Measurements from ENCODE around the gene PTPRN2. TPM values are rescaled to one million over a fixed set of nuclear protein-coding genes. Genes with fewer than 3 reads are reported as not detected.
A peak's percentile ranks its signal among the peaks of the same experiment; 100 is the strongest.
"Not testable (repeated sequence)": the region's sequence is repeated elsewhere in the genome, so short reads cannot be mapped to it uniquely, and the experiment has no call there.

Gene PTPRN2
- total and polyA plus RNA-seq, 3 experiments from 2014 or later: 0.33 to 1.2 (median 0.42) TPM

DNA sequence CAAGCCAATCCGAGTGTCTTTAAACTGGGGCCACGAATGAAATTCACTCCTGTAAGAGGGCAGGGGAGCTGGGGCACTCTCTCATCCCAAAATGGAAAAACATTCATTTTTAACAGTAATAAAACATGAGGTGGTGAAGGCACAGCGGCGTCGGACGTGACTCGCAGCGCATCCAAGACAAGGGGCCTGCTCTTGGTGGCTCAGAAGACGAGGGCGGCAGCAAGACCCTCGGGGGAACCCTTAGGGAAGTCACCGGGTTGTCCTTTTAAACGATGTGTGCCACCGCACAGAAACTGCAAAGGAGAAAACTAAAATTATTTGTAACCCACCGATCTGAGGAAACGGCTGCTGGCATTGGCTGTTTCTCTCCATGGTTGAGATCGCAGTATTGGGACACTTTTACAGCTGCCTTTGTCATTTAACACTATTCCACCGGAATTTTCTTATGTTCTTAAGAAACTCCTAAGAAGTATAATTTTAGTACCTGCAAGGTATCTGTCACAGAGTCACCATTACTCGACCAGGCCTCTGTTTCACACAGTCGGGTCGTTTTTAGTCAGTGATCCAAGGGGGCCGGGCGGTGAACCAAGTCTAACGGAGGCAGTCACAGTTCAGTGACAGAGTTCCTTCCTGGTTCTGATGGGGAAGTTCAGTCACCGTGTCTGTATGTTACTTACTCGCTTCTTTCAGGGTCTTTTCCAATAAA is 159.3 kb downstream of the PTPRN2 start:
- no peaks in the 10 kb centered on the region for H3K4me1 ChIP-seq (ENCODE audit: insufficient read depth, low read length)
- H3K9me3 ChIP-seq (ENCODE audit: low read length): no peaks in the 10 kb centered on the region
- no peaks in the 10 kb centered on the region for H3K27me3 ChIP-seq (ENCODE audit: insufficient read depth, low read length, poor library complexity, severe bottlenecking)
- H3K4me3 ChIP-seq (ENCODE audit: low read length): no peak overlapping the region
- Mint-ChIP-seq H3K4me3 (no peak overlapping the region), H3K4me1 (peaks cover 0 to 6% (median 0%) of the 10 kb centered on the region in 3 donors), H3K9me3 (no peaks in the 10 kb centered on the region), H3K27ac (peak overlapping the region in 1 of 8 donors; percentile 58), H3K36me3 (no peaks in the 10 kb centered on the region), H3K27me3 (peaks cover 2 to 11% of the 10 kb centered on the region in 2 donors)
- POLR2A ChIA-PET: interaction anchor here (0.6 kb wide), 1 partner anchor 9 kb away, joined by 3 read pairs; no protein-coding TSS in a partner anchor
- no peaks in the 10 kb centered on the region for H3K36me3 ChIP-seq (ENCODE audit: insufficient read depth, low read length)
- no peak for DNase-seq
- H3K27ac ChIP-seq (ENCODE audit: low read depth, low read length): no peak overlapping the region
- CTCF ChIA-PET: no interaction called here

GRCh38 chr7:158425676-158426075 is 161.9 kb downstream of the PTPRN2 start:
- CTCF ChIA-PET; POLR2A ChIA-PET; H3K9me3 ChIP-seq (ENCODE audit: low read length); H3K4me3 ChIP-seq (ENCODE audit: low read length); H3K27me3 ChIP-seq (ENCODE audit: insufficient read depth, low read length, poor library complexity, severe bottlenecking); H3K27ac Mint-ChIP-seq; H3K9me3 Mint-ChIP-seq; H3K4me1 ChIP-seq (ENCODE audit: insufficient read depth, low read length); H3K36me3 ChIP-seq (ENCODE audit: insufficient read depth, low read length); H3K4me1 Mint-ChIP-seq; H3K27ac ChIP-seq (ENCODE audit: low read depth, low read length); H3K27me3 Mint-ChIP-seq; DNase-seq; H3K36me3 Mint-ChIP-seq; H3K4me3 Mint-ChIP-seq: not testable (repeated sequence)

DNA sequence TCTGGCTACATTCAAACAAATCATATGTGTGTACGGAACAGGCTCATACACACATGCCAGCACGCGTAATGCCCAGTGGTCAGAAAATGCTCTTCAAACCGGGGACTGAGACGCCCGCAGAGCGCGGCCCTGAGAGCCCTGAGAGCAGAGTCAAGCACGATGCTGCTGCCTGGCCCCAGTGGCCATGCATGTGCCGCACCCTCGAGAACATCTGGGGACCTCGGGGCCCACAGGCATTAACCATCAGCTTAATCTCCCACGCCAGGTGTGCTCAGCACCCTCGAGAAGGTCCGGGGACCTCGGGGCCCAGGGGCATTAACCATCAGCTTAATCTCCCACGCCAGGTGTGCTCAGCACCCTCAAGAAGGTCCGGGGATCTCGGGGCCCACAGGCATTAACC is 163.1 kb downstream of the PTPRN2 start:
- Histone ChIP-seq H3K4me1 (ENCODE audit: insufficient read depth, low read length) (no peaks in the 10 kb centered on the region), H3K9me3 (ENCODE audit: low read length) (no peaks in the 10 kb centered on the region), H3K36me3 (ENCODE audit: insufficient read depth, low read length) (no peaks in the 10 kb centered on the region), H3K4me3 (ENCODE audit: low read length) (no peak overlapping the region), H3K27ac (ENCODE audit: low read depth, low read length) (no peak overlapping the region), H3K27me3 (ENCODE audit: insufficient read depth, low read length, poor library complexity, severe bottlenecking) (no peaks in the 10 kb centered on the region)
- no peak for DNase-seq
- ChIA-PET POLR2A (no interaction called here), CTCF (no interaction called here)
- Mint-ChIP-seq H3K4me1 (no peaks in the 10 kb centered on the region), H3K4me3 (no peak overlapping the region), H3K27me3 (peaks cover 0 to 3% of the 10 kb centered on the region in 2 donors), H3K27ac (no peak overlapping the region), H3K36me3 (no peaks in the 10 kb centered on the region), H3K9me3 (no peaks in the 10 kb centered on the region)

DNA sequence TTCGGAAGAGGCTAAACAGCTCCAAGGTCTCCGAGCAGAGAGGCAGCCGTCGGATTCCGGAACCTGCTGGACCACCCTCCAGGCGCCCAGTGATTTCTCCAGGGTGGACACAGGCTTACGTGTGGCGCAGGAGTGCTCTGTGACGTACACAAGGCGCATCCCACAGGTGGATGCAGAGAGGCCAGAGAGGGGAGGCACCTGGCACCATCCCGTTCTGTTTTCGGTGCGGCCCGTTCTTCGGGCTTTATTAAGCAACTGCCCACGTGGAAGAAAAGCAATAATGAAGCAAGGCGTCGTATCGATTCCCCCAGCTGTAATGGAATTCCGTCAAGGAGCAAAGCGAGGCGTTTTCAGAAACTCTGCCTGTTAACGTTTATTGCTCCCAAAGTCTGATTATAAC is 163.6 kb downstream of the PTPRN2 start:
- no peak for DNase-seq

GRCh38 chr7:158422887-158423560 is 164.6 kb downstream of the PTPRN2 start:
- no peaks in the 10 kb centered on the region for H3K36me3 ChIP-seq (ENCODE audit: insufficient read depth, low read length)
- Mint-ChIP-seq H3K4me3 (no peak overlapping the region), H3K4me1 (no peaks in the 10 kb centered on the region), H3K27me3 (peaks cover 0 to 3% of the 10 kb centered on the region in 2 donors), H3K27ac (no peak overlapping the region), H3K36me3 (no peaks in the 10 kb centered on the region), H3K9me3 (no peaks in the 10 kb centered on the region)
- H3K27me3 ChIP-seq (ENCODE audit: insufficient read depth, low read length, poor library complexity, severe bottlenecking): no peaks in the 10 kb centered on the region
- no peaks in the 10 kb centered on the region for H3K4me1 ChIP-seq (ENCODE audit: insufficient read depth, low read length)
- H3K27ac ChIP-seq (ENCODE audit: low read depth, low read length): no peak overlapping the region
- no peak for DNase-seq
- no peaks in the 10 kb centered on the region for H3K9me3 ChIP-seq (ENCODE audit: low read length)
- CTCF ChIA-PET: no interaction called here
- no peak overlapping the region for H3K4me3 ChIP-seq (ENCODE audit: low read length)
- POLR2A ChIA-PET: no interaction called here

More for the DNA sequence above, 163.6 kb downstream of the PTPRN2 start:
- H3K27me3 ChIP-seq (ENCODE audit: insufficient read depth, low read length, poor library complexity, severe bottlenecking): no peaks in the 10 kb centered on the region
- H3K4me3 ChIP-seq (ENCODE audit: low read length): no peak overlapping the region
- Mint-ChIP-seq H3K9me3 (no peaks in the 10 kb centered on the region), H3K4me3 (no peak overlapping the region), H3K27me3 (peaks cover 0 to 3% of the 10 kb centered on the region in 2 donors), H3K4me1 (no peaks in the 10 kb centered on the region), H3K27ac (no peak overlapping the region), H3K36me3 (no peaks in the 10 kb centered on the region)
- POLR2A ChIA-PET: no interaction called here
- no peaks in the 10 kb centered on the region for H3K4me1 ChIP-seq (ENCODE audit: insufficient read depth, low read length)
- H3K27ac ChIP-seq (ENCODE audit: low read depth, low read length): no peak overlapping the region
- CTCF ChIA-PET: no interaction called here
- H3K9me3 ChIP-seq (ENCODE audit: low read length): no peaks in the 10 kb centered on the region
- no peaks in the 10 kb centered on the region for H3K36me3 ChIP-seq (ENCODE audit: insufficient read depth, low read length)

GRCh38 chr7:158422196-158422886 is 165.3 kb downstream of the PTPRN2 start:
- no peaks in the 10 kb centered on the region for H3K4me1 ChIP-seq (ENCODE audit: insufficient read depth, low read length)
- Mint-ChIP-seq H3K27me3 (peaks cover 0 to 3% of the 10 kb centered on the region in 2 donors), H3K4me1 (no peaks in the 10 kb centered on the region), H3K27ac (no peak overlapping the region), H3K9me3 (no peaks in the 10 kb centered on the region), H3K4me3 (no peak overlapping the region), H3K36me3 (no peaks in the 10 kb centered on the region)
- no peak overlapping the region for H3K4me3 ChIP-seq (ENCODE audit: low read length)
- no peak for DNase-seq
- H3K27me3 ChIP-seq (ENCODE audit: insufficient read depth, low read length, poor library complexity, severe bottlenecking): no peaks in the 10 kb centered on the region
- H3K27ac ChIP-seq (ENCODE audit: low read depth, low read length): no peak overlapping the region
- ChIA-PET CTCF (no interaction called here), POLR2A (no interaction called here)
- no peaks in the 10 kb centered on the region for H3K9me3 ChIP-seq (ENCODE audit: low read length)
- no peaks in the 10 kb centered on the region for H3K36me3 ChIP-seq (ENCODE audit: insufficient read depth, low read length)

DNA sequence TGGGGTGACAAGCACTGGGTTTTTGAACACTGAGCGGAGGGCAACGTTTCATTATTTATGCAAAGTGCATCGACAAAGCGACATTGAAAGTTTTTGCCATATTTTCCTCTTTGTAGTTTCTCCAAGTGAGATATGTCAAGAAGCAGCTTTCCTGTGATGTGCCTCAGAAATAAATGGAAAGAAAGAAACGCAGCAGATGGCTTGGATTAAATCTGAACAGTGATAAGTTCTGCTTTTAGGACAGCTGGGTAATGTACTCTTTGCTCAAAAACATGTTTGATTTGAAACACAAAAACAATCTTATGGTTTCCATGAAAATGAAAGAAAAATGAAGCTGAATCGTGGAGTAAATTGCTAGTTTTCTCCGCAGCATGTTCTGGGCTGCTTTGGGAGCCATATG is 166.3 kb downstream of the PTPRN2 start:
- CTCF ChIA-PET: no interaction called here
- DNase-seq: no peak

GRCh38 chr7:158420591-158421340 is 166.9 kb downstream of the PTPRN2 start:
- ChIA-PET CTCF (no interaction called here), POLR2A (no interaction called here)
- H3K4me3 ChIP-seq (ENCODE audit: low read length): no peak overlapping the region
- Mint-ChIP-seq H3K4me3 (no peak overlapping the region), H3K27ac (no peak overlapping the region), H3K36me3 (no peaks in the 10 kb centered on the region), H3K27me3 (peaks cover 0 to 3% of the 10 kb centered on the region in 2 donors), H3K4me1 (no peaks in the 10 kb centered on the region), H3K9me3 (no peaks in the 10 kb centered on the region)
- no peaks in the 10 kb centered on the region for H3K27me3 ChIP-seq (ENCODE audit: insufficient read depth, low read length, poor library complexity, severe bottlenecking)
- DNase-seq: no peak
- H3K27ac ChIP-seq (ENCODE audit: low read depth, low read length): no peak overlapping the region
- no peaks in the 10 kb centered on the region for H3K4me1 ChIP-seq (ENCODE audit: insufficient read depth, low read length)
- H3K36me3 ChIP-seq (ENCODE audit: insufficient read depth, low read length): no peaks in the 10 kb centered on the region
- H3K9me3 ChIP-seq (ENCODE audit: low read length): no peaks in the 10 kb centered on the region

More for the DNA sequence above, 166.3 kb downstream of the PTPRN2 start:
- H3K27me3 ChIP-seq (ENCODE audit: insufficient read depth, low read length, poor library complexity, severe bottlenecking): no peaks in the 10 kb centered on the region
- H3K36me3 Mint-ChIP-seq: no peaks in the 10 kb centered on the region
- no peak overlapping the region for H3K4me3 Mint-ChIP-seq
- POLR2A ChIA-PET: no interaction called here
- H3K27ac Mint-ChIP-seq: no peak overlapping the region
- H3K27me3 Mint-ChIP-seq: peaks cover 0 to 3% of the 10 kb centered on the region in 2 donors
- H3K9me3 Mint-ChIP-seq: no peaks in the 10 kb centered on the region
- no peaks in the 10 kb centered on the region for H3K9me3 ChIP-seq (ENCODE audit: low read length)
- no peaks in the 10 kb centered on the region for H3K4me1 ChIP-seq (ENCODE audit: insufficient read depth, low read length)
- H3K36me3 ChIP-seq (ENCODE audit: insufficient read depth, low read length): no peaks in the 10 kb centered on the region
- H3K4me3 ChIP-seq (ENCODE audit: low read length): no peak overlapping the region
- H3K27ac ChIP-seq (ENCODE audit: low read depth, low read length): no peak overlapping the region
- H3K4me1 Mint-ChIP-seq: no peaks in the 10 kb centered on the region

Measured in CD8-positive, alpha-beta memory T cell (primary cell).